ENCODE measurements around the gene RUNX2.

DNA sequence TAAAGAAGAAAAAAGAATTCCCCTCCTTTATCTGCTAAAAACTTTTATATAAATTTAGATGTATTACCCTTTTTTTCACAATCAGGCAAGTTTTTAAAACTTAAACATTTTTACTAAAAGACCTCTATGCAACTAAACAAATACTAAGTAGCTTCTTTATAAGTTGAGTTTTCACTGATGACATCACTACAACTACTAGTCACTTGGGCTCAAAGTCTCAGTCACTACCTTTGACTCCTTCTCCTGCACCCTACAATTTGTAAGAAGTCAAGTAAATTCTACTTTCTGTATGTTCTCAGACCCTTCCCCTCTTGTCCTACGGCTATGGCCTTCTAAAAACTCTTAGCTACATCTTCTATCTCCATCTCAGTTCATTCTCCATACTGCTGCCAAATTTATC, 38.4 kb downstream of the RUNX2 start:
- TF ChIP-seq RB1 (IDR thresholded peaks at IDR 0.05; ENCODE audit: low read depth) (no peak), HMG20B (CRISPR knock-in tag; IDR thresholded peaks at IDR 0.05) (no peak), TBP (optimal IDR thresholded peaks at IDR 0.05; ENCODE audit: low read depth, low read length) (no peak), NFIX (CRISPR knock-in tag; IDR thresholded peaks at IDR 0.05; ENCODE audit: low read depth) (no peak), CREB1 (IDR thresholded peaks at IDR 0.05) (no peak), CREB1 (CRISPR knock-in tag; IDR thresholded peaks at IDR 0.05) (no peak), NR2F6 (CRISPR knock-in tag; IDR thresholded peaks at IDR 0.05) (no peak)
- TF ChIP-seq, protein P1, sequence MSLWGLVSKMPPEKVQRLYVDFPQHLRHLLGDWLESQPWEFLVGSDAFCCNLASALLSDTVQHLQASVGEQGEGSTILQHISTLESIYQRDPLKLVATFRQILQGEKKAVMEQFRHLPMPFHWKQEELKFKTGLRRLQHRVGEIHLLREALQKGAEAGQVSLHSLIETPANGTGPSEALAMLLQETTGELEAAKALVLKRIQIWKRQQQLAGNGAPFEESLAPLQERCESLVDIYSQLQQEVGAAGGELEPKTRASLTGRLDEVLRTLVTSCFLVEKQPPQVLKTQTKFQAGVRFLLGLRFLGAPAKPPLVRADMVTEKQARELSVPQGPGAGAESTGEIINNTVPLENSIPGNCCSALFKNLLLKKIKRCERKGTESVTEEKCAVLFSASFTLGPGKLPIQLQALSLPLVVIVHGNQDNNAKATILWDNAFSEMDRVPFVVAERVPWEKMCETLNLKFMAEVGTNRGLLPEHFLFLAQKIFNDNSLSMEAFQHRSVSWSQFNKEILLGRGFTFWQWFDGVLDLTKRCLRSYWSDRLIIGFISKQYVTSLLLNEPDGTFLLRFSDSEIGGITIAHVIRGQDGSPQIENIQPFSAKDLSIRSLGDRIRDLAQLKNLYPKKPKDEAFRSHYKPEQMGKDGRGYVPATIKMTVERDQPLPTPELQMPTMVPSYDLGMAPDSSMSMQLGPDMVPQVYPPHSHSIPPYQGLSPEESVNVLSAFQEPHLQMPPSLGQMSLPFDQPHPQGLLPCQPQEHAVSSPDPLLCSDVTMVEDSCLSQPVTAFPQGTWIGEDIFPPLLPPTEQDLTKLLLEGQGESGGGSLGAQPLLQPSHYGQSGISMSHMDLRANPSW (CRISPR knock-in tag; IDR thresholded peaks at IDR 0.05) = no peak
- TF ChIP-seq, protein P2, sequence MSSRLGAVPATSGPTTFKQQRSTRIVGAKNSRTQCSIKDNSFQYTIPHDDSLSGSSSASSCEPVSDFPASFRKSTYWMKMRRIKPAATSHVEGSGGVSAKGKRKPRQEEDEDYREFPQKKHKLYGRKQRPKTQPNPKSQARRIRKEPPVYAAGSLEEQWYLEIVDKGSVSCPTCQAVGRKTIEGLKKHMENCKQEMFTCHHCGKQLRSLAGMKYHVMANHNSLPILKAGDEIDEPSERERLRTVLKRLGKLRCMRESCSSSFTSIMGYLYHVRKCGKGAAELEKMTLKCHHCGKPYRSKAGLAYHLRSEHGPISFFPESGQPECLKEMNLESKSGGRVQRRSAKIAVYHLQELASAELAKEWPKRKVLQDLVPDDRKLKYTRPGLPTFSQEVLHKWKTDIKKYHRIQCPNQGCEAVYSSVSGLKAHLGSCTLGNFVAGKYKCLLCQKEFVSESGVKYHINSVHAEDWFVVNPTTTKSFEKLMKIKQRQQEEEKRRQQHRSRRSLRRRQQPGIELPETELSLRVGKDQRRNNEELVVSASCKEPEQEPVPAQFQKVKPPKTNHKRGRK (tag; IDR thresholded peaks at IDR 0.05) = no peak
- TF ChIP-seq, protein P3, sequence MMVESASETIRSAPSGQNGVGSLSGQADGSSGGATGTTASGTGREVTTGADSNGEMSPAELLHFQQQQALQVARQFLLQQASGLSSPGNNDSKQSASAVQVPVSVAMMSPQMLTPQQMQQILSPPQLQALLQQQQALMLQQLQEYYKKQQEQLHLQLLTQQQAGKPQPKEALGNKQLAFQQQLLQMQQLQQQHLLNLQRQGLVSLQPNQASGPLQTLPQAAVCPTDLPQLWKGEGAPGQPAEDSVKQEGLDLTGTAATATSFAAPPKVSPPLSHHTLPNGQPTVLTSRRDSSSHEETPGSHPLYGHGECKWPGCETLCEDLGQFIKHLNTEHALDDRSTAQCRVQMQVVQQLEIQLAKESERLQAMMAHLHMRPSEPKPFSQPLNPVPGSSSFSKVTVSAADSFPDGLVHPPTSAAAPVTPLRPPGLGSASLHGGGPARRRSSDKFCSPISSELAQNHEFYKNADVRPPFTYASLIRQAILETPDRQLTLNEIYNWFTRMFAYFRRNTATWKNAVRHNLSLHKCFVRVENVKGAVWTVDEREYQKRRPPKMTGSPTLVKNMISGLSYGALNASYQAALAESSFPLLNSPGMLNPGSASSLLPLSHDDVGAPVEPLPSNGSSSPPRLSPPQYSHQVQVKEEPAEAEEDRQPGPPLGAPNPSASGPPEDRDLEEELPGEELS (CRISPR knock-in tag; IDR thresholded peaks at IDR 0.05; ENCODE audit: borderline replicate concordance) = no peak
- TF ChIP-seq, protein P4, sequence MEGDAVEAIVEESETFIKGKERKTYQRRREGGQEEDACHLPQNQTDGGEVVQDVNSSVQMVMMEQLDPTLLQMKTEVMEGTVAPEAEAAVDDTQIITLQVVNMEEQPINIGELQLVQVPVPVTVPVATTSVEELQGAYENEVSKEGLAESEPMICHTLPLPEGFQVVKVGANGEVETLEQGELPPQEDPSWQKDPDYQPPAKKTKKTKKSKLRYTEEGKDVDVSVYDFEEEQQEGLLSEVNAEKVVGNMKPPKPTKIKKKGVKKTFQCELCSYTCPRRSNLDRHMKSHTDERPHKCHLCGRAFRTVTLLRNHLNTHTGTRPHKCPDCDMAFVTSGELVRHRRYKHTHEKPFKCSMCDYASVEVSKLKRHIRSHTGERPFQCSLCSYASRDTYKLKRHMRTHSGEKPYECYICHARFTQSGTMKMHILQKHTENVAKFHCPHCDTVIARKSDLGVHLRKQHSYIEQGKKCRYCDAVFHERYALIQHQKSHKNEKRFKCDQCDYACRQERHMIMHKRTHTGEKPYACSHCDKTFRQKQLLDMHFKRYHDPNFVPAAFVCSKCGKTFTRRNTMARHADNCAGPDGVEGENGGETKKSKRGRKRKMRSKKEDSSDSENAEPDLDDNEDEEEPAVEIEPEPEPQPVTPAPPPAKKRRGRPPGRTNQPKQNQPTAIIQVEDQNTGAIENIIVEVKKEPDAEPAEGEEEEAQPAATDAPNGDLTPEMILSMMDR (IDR thresholded peaks at IDR 0.05 in 2 of 3, conservative IDR thresholded peaks at IDR 0.05 in 1 of 3; ENCODE audit: insufficient read depth in 2 of 3, low read depth in 1 of 3, low read length in 3 of 3) = no peak
- TF ChIP-seq, protein P5, sequence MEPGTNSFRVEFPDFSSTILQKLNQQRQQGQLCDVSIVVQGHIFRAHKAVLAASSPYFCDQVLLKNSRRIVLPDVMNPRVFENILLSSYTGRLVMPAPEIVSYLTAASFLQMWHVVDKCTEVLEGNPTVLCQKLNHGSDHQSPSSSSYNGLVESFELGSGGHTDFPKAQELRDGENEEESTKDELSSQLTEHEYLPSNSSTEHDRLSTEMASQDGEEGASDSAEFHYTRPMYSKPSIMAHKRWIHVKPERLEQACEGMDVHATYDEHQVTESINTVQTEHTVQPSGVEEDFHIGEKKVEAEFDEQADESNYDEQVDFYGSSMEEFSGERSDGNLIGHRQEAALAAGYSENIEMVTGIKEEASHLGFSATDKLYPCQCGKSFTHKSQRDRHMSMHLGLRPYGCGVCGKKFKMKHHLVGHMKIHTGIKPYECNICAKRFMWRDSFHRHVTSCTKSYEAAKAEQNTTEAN (CRISPR knock-in tag; IDR thresholded peaks at IDR 0.05) = no peak

Data from K562 (cell line).